Ectodermal cell (in vitro differentiated cells): ENCODE data around the gene ACAP2. TPM values are rescaled to one million over a fixed set of nuclear protein-coding genes. Genes with fewer than 3 reads are reported as not detected.
"Not testable (repeated sequence)": the region's sequence is repeated elsewhere in the genome, so short reads cannot be mapped to it uniquely, and the experiment has no call there.

Source experiments
- H3K27ac ChIP-seq: 2 replicates; pipeline ENCODE4 v1.7.0; 2013; ENCODE audit warnings: mild to moderate bottlenecking, low read depth, low read length; ENCODE audit not compliant: insufficient read depth, poor library complexity, severe bottlenecking
- H3K27me3 ChIP-seq: 2 replicates; pipeline ENCODE4 v1.7.0; 2013; ENCODE audit warnings: mild to moderate bottlenecking, low read length; ENCODE audit not compliant: insufficient read depth, control insufficient read depth, poor library complexity, severe bottlenecking
- H3K36me3 ChIP-seq: one replicate; pipeline ENCODE4 v1.7.0; 2013; ENCODE audit warnings: low read length; ENCODE audit not compliant: control insufficient read depth, insufficient read depth
- H3K4me1 ChIP-seq: one replicate; pipeline ENCODE4 v1.7.0; 2013; ENCODE audit warnings: low read length; ENCODE audit not compliant: control insufficient read depth, insufficient read depth
- H3K4me3 ChIP-seq: 2 replicates; pipeline ENCODE4 v1.7.0; 2013; ENCODE audit warnings: low read depth, low read length, control low read depth; ENCODE audit not compliant: insufficient read depth
- H3K9me3 ChIP-seq: 2 replicates; pipeline ENCODE4 v1.7.0; 2013; ENCODE audit warnings: mild to moderate bottlenecking, low read length, moderate library complexity; ENCODE audit not compliant: control insufficient read depth
- WGBS, 2 experiments: methylation state at CpG; one replicate each; pipeline ENCODE4 v1.1.7; 2013; ENCODE audit warnings: missing lambda C conversion rate in 2 of 2; 5-methylcytosine and 5-hydroxymethylcytosine counted together
- polyA plus RNA-seq, 4 experiments: library from polyadenylated mRNA; stranded (reverse); fragments of 50-300 nt; gene quantifications; one replicate each; pipeline ENCODE4 v1.2.3, GENCODE V29; 2013

ACAP2 gene, protein sequence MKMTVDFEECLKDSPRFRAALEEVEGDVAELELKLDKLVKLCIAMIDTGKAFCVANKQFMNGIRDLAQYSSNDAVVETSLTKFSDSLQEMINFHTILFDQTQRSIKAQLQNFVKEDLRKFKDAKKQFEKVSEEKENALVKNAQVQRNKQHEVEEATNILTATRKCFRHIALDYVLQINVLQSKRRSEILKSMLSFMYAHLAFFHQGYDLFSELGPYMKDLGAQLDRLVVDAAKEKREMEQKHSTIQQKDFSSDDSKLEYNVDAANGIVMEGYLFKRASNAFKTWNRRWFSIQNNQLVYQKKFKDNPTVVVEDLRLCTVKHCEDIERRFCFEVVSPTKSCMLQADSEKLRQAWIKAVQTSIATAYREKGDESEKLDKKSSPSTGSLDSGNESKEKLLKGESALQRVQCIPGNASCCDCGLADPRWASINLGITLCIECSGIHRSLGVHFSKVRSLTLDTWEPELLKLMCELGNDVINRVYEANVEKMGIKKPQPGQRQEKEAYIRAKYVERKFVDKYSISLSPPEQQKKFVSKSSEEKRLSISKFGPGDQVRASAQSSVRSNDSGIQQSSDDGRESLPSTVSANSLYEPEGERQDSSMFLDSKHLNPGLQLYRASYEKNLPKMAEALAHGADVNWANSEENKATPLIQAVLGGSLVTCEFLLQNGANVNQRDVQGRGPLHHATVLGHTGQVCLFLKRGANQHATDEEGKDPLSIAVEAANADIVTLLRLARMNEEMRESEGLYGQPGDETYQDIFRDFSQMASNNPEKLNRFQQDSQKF
- 28.7 TPM for polyA plus RNA-seq (2013, experiment 1 of 4)
- polyA plus RNA-seq (2013, experiment 2 of 4): 28.4 TPM
- polyA plus RNA-seq (2013, experiment 3 of 4): 27.7 TPM
- 27.8 TPM for polyA plus RNA-seq (2013, experiment 4 of 4)

- 0% methylated on average over 106 of the region's 106 CpGs for WGBS, 2 experiments
These were observed at the start of gene ACAP2 for GRCh38 chr3:195442573-195443390. Gene ACAP2, minus strand, starts transcription at chr3:195443020. Its CDS starts 173 bp downstream, at chr3:195442847.

GRCh38 chr3:195475614-195476013, 32.8 kb upstream of the ACAP2 start:
- no peak overlapping the region for H3K4me3 ChIP-seq
- H3K4me1 ChIP-seq: no peaks in the 10 kb centered on the region
- H3K27me3 ChIP-seq: no peaks in the 10 kb centered on the region
- no peaks in the 10 kb centered on the region for H3K9me3 ChIP-seq
- WGBS, 2 experiments: 93 to 95% methylated on average over 1 to 2 of the region's 3 CpGs
- H3K27ac ChIP-seq: no peak overlapping the region
- H3K36me3 ChIP-seq: no peaks in the 10 kb centered on the region

More at GRCh38 chr3:195442573-195443390, at the start of gene ACAP2:
- no peaks in the 10 kb centered on the region for H3K36me3 ChIP-seq
- H3K27ac ChIP-seq: peak within 1 kb of the TSS; percentile 88
- peaks cover 5% of the 10 kb centered on the region for H3K4me1 ChIP-seq
- H3K27me3 ChIP-seq: no peaks in the 10 kb centered on the region
- peak within 1 kb of the TSS; percentile 84 for H3K4me3 ChIP-seq
- no peaks in the 10 kb centered on the region for H3K9me3 ChIP-seq

GRCh38 chr3:195475116-195475515, 32.3 kb upstream of the ACAP2 start:
- 89 to 90% methylated on average over 8 of the region's 8 CpGs for WGBS, 2 experiments
- H3K27me3 ChIP-seq, H3K4me3 ChIP-seq, H3K36me3 ChIP-seq, H3K9me3 ChIP-seq, H3K27ac ChIP-seq, H3K4me1 ChIP-seq: not testable (repeated sequence)

DNA sequence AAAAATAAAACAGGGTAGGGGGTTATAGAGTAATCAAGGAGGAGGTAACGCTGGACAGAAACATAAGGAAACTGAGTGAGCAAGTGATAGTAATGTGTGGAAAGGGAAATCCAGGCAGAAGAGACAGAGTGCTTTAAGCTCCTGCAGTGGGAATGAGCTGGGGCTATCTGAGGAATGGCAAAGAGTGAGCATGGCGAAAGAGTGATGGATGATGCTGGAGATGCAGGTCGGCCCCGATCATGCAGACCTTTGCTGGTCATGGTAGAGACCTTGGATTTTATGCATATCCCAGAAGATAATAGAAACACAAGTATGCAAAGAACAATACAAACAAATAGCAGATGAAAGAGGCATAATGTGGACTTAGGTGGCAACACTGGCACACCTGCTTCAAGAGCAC, 26.0 kb upstream of the ACAP2 start:
- WGBS, 2 experiments: 97 to 98% methylated on average over 4 of the region's 4 CpGs
- no peak overlapping the region for H3K4me3 ChIP-seq
- H3K27ac ChIP-seq: no peak overlapping the region
- H3K9me3 ChIP-seq: no peaks in the 10 kb centered on the region
- H3K4me1 ChIP-seq: no peaks in the 10 kb centered on the region
- H3K27me3 ChIP-seq: no peaks in the 10 kb centered on the region
- no peaks in the 10 kb centered on the region for H3K36me3 ChIP-seq

GRCh38 chr3:195468391-195468776, 25.6 kb upstream of the ACAP2 start:
- Histone ChIP-seq H3K4me3 (no peak overlapping the region), H3K4me1 (no peaks in the 10 kb centered on the region), H3K27me3 (no peaks in the 10 kb centered on the region), H3K27ac (no peak overlapping the region), H3K36me3 (no peaks in the 10 kb centered on the region), H3K9me3 (no peaks in the 10 kb centered on the region)
- WGBS, 2 experiments: 87 to 91% methylated on average over 4 of the region's 4 CpGs

DNA sequence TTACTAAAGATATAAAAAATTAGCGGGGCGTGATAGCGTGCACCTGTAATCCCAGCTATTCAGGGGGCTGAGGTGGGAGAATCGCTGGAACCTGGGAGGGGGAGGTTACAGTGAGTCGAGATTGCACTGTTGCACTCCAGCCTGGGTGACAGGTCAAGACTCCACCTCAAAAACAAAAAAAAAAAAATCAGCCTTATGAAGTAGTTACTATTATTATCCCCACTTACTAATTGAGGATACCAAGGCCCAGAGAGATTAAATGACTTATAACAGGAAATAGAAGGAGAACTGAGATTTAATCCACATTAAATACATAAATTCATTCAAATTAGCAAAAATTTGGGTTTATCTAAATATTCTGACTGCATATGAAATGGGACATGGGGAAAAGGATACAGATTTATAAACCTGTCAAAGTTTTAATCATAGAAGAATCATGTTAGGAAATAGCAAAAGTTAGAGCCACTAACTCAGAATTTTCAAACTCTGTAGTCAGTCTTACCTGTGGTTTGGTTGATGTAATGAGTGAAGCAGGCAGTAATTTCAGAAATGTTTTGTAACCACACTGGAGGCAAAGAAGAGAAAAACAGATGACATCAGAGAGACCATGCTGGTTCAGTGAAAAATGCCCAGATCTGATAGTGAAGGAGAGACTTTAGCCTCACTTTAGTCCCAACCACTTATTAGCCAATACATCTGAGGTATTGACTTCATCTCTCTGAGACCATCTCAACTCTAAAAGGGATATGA, 25.0 kb upstream of the ACAP2 start:
- no peaks in the 10 kb centered on the region for H3K27me3 ChIP-seq
- H3K36me3 ChIP-seq: no peaks in the 10 kb centered on the region
- no peaks in the 10 kb centered on the region for H3K9me3 ChIP-seq
- WGBS, 2 experiments: 90 to 99% methylated on average over 5 of the region's 5 CpGs
- H3K4me3 ChIP-seq: no peak overlapping the region
- no peaks in the 10 kb centered on the region for H3K4me1 ChIP-seq
- no peak overlapping the region for H3K27ac ChIP-seq

GRCh38 chr3:195466251-195466650, 23.4 kb upstream of the ACAP2 start:
- WGBS, 2 experiments: 92 to 97% methylated on average over 4 of the region's 4 CpGs
- H3K9me3 ChIP-seq: no peaks in the 10 kb centered on the region

GRCh38 chr3:195462922-195463321, 20.1 kb upstream of the ACAP2 start:
- H3K36me3 ChIP-seq, H3K9me3 ChIP-seq, H3K4me3 ChIP-seq, H3K27ac ChIP-seq, H3K27me3 ChIP-seq, H3K4me1 ChIP-seq: not testable (repeated sequence)
- 89 to 93% methylated on average over 6 of the region's 6 CpGs for WGBS, 2 experiments

More at GRCh38 chr3:195466251-195466650, 23.4 kb upstream of the ACAP2 start:
- Histone ChIP-seq H3K36me3 (no peaks in the 10 kb centered on the region), H3K4me3 (no peak overlapping the region), H3K4me1 (no peaks in the 10 kb centered on the region), H3K27me3 (no peaks in the 10 kb centered on the region), H3K27ac (no peak overlapping the region)

- no peaks in the 10 kb centered on the region for H3K27me3 ChIP-seq
- 89 to 97% methylated on average over 3 of the region's 3 CpGs for WGBS, 2 experiments
- H3K27ac ChIP-seq: no peak overlapping the region
- no peaks in the 10 kb centered on the region for H3K36me3 ChIP-seq
- no peaks in the 10 kb centered on the region for H3K9me3 ChIP-seq
- H3K4me3 ChIP-seq: no peak overlapping the region
- no peaks in the 10 kb centered on the region for H3K4me1 ChIP-seq
These were observed 19.4 kb upstream of the ACAP2 start for GRCh38 chr3:195462308-195462610.
